ENCODE data around the gene MRTFB.

GRCh38 chr16:14109782-14110727, 38.9 kb downstream of the MRTFB start:
- TF ChIP-seq POLR2A (IDR thresholded peaks at IDR 0.05): no peak
- TF ChIP-seq CTCF (IDR thresholded peaks at IDR 0.05): no peak

Data from lower leg skin (tissue), 3 donors.